Neural cell (in vitro differentiated cells): ENCODE data around the gene RNF103. TPM values are rescaled to one million over a fixed set of nuclear protein-coding genes. Genes with fewer than 3 reads are reported as not detected.

ENCODE experiments used
- H2AFZ ChIP-seq: fragments of 200-600, 300-800 bp; sonication (generic), shearing (Covaris generic); 2 replicates; pipeline ENCODE4 v1.6.0; 2014; ENCODE audit warnings: low read depth, mild to moderate bottlenecking, antibody characterized with exemption, low read length, moderate library complexity
- H3F3A ChIP-seq: fragments of 200-600 bp; shearing (Covaris generic); 2 replicates; pipeline ENCODE4 v1.6.1; 2016; ENCODE audit warnings: mild to moderate bottlenecking, moderate library complexity, mixed read lengths, antibody characterized with exemption, low read length; ENCODE audit not compliant: insufficient read depth, poor library complexity, severe bottlenecking
- H3K27ac ChIP-seq: fragments of 200-600, 300-800 bp; sonication (generic), shearing (Covaris generic); 2 replicates; pipeline ENCODE4 v1.5.1; 2014; ENCODE audit warnings: mild to moderate bottlenecking, low read length, moderate library complexity
- H3K27me3 ChIP-seq: fragments of 300-800, 200-600 bp; sonication (generic), shearing (Covaris generic); 2 replicates; pipeline ENCODE4 v1.6.0; 2014; ENCODE audit warnings: mild to moderate bottlenecking, low read depth, low read length, moderate library complexity; ENCODE audit not compliant: insufficient read depth
- H3K36me3 ChIP-seq: fragments of 300-800, 200-600 bp; sonication (generic), shearing (Covaris generic); 2 replicates; pipeline ENCODE4 v1.5.1; 2014; ENCODE audit warnings: mild to moderate bottlenecking, antibody characterized with exemption, low read length, moderate library complexity; ENCODE audit not compliant: insufficient read depth
- H3K4me2 ChIP-seq: fragments of 300-800, 200-600 bp; sonication (generic), shearing (Covaris generic); 2 replicates; pipeline ENCODE4 v1.6.0; 2014; ENCODE audit warnings: mild to moderate bottlenecking, low read length
- H3K4me3 ChIP-seq: fragments of 300-800, 200-600 bp; sonication (generic), shearing (Covaris generic); 2 replicates; pipeline ENCODE4 v1.5.1; 2014; ENCODE audit warnings: mild to moderate bottlenecking, low read length, moderate library complexity
- H3K79me2 ChIP-seq: fragments of 200-600 bp; shearing (Covaris generic); replicated peaks from 2 replicates; pipeline ENCODE4 v1.6.0; 2014; ENCODE audit warnings: mild to moderate bottlenecking, low read length, moderate library complexity; ENCODE audit not compliant: insufficient read depth
- H3K9ac ChIP-seq: fragments of 300-800, 200-600 bp; sonication (generic), shearing (Covaris generic); 2 replicates; pipeline ENCODE4 v1.6.1; 2016; ENCODE audit warnings: mild to moderate bottlenecking, low read length, mixed read lengths
- H3K9me2 ChIP-seq: fragments of 200-600 bp; shearing (Covaris generic); 2 replicates; pipeline ENCODE4 v1.6.1; 2016; ENCODE audit warnings: mild to moderate bottlenecking, low read length, mixed read lengths; ENCODE audit not compliant: insufficient read depth
- H3K9me3 ChIP-seq: fragments of 200-600, 300-800 bp; sonication (generic), shearing (Covaris generic); 2 replicates; pipeline ENCODE4 v1.6.1; 2016; ENCODE audit warnings: mild to moderate bottlenecking, mixed run types, low read length, moderate library complexity, mixed read lengths
- H4K20me1 ChIP-seq: fragments of 200-600 bp; shearing (Covaris generic); 2 replicates; pipeline ENCODE4 v1.6.1; 2016; ENCODE audit warnings: mild to moderate bottlenecking, mixed run types; ENCODE audit not compliant: insufficient read depth
- EP300 ChIP-seq: fragments of 450-650 bp; conservative IDR thresholded peaks from 2 replicates; pipeline ENCODE4 v1.6.1; 2014; ENCODE audit warnings: antibody characterized with exemption, mild to moderate bottlenecking, moderate library complexity; ENCODE audit not compliant: poor library complexity, severe bottlenecking
- EZH2 ChIP-seq: fragments of 200-600, 300-800 bp; shearing (Covaris generic), sonication (generic); IDR thresholded peaks from 2 replicates; pipeline ENCODE4 v1.6.1; 2014; ENCODE audit warnings: antibody characterized with exemption, low read length, borderline replicate concordance, mild to moderate bottlenecking; ENCODE audit not compliant: insufficient read depth, poor library complexity, severe bottlenecking
- MXI1 ChIP-seq: fragments of 450-650 bp; conservative IDR thresholded peaks from 2 replicates; pipeline ENCODE4 v1.6.1; 2014; ENCODE audit warnings: antibody characterized with exemption, mild to moderate bottlenecking; ENCODE audit not compliant: poor library complexity, severe bottlenecking
- POLR2AphosphoS5 ChIP-seq: IDR thresholded peaks from 2 replicates; pipeline ENCODE4 v1.6.1; 2012
- RAD21 ChIP-seq: fragments of 450-650 bp; conservative IDR thresholded peaks from 2 replicates; pipeline ENCODE4 v1.6.1; 2014; ENCODE audit warnings: antibody characterized with exemption, mild to moderate bottlenecking, moderate library complexity
- SMC3 ChIP-seq: fragments of 450-650 bp; conservative IDR thresholded peaks from 2 replicates; pipeline ENCODE4 v1.6.1; 2014; ENCODE audit warnings: antibody characterized with exemption, mild to moderate bottlenecking, moderate library complexity; ENCODE audit not compliant: poor library complexity
- TAF1 ChIP-seq: IDR thresholded peaks from 2 replicates; pipeline ENCODE4 v1.6.1; 2012; ENCODE audit warnings: low read depth
- polyA plus RNA-seq: library from polyadenylated mRNA; depleted of rRNA; stranded (reverse); fragments of >200 nt; gene quantifications from 2 replicates; pipeline ENCODE4 v1.2.3, GENCODE V29; 2014
- TF ChIP-seq, protein P1 (sequence below): IDR thresholded peaks from 2 replicates; pipeline ENCODE4 v1.6.1; 2012; ENCODE audit warnings: borderline replicate concordance
- TF ChIP-seq, protein P2 (sequence below): fragments of 450-650 bp; IDR thresholded peaks from 2 replicates; pipeline ENCODE4 v1.5.1; 2014; ENCODE audit warnings: antibody characterized with exemption, mild to moderate bottlenecking, moderate library complexity; ENCODE audit not compliant: poor library complexity, severe bottlenecking

The RNF103 gene
- polyA plus RNA-seq, 1 donor from 2014 or later: 24.1 TPM

DNA sequence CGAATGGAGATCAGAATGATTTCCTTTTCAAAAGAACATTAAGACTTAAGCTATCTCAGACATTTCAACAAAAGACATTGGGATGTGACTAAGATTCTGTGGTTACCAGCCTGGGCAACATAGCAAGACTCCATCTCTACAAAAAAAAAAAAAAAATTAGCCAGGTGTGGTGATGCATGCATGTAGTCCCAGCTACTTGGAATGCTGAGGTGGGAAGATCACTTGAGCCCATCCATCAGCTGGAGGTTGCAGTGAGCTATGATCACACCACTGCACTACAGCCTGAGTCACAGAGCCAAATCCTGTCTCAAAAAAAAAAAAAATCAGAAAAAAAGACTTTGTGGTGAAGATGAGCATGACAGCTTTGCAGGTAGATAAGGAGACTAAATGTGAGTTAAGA is 12.8 kb downstream of the RNF103 start:
- Histone ChIP-seq H3K27ac (no peak overlapping the region), H3F3A (no peaks in the 10 kb centered on the region), H3K79me2 (no peaks in the 10 kb centered on the region), H3K27me3 (no peaks in the 10 kb centered on the region), H3K9ac (no peak overlapping the region), H3K36me3 (peaks cover 9% of the 10 kb centered on the region), H3K4me3 (no peak overlapping the region), H3K4me2 (no peak overlapping the region), H2AFZ (no peak overlapping the region), H3K9me2 (no peaks in the 10 kb centered on the region), H3K9me3 (no peaks in the 10 kb centered on the region), H4K20me1 (no peaks in the 10 kb centered on the region)
- TF ChIP-seq EP300 (no peak), POLR2AphosphoS5 (no peak), MXI1 (no peak)

DNA sequence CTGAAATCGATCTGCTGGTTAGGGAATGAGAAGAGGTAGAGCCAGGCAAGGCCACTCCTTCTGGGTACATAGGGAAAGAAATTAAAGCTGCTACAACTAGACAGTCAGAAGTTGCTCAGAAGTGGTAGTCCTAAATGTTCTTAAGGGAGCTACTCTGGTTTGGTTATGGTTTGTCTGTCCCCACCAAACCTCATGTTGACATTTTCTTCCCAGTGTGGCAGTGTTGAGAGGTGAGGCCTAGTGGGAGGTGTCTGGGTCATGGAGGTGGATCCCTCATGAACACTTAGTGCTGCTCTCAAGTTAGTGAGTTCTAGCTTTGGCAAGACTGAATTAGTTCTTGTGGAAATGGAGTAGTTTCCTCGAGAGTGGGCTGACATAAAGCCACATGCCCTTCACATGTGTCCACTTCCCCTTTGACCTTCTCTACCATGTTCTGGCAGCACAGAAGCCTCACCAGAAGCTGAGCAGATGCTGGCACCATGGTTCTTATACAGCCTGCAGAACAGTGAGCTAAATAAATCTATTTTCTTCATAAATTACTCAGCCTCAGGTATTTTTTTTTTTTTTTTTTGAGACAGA is 14.7 kb downstream of the RNF103 start:
- H3F3A ChIP-seq: no peaks in the 10 kb centered on the region
- no peak overlapping the region for H2AFZ ChIP-seq
- no peak overlapping the region for H3K4me3 ChIP-seq
- peaks cover 9% of the 10 kb centered on the region for H3K36me3 ChIP-seq
- no peak for TF ChIP-seq SMC3
- TF ChIP-seq EZH2: no peak
- TF ChIP-seq POLR2AphosphoS5: no peak
- TF ChIP-seq, protein P1, sequence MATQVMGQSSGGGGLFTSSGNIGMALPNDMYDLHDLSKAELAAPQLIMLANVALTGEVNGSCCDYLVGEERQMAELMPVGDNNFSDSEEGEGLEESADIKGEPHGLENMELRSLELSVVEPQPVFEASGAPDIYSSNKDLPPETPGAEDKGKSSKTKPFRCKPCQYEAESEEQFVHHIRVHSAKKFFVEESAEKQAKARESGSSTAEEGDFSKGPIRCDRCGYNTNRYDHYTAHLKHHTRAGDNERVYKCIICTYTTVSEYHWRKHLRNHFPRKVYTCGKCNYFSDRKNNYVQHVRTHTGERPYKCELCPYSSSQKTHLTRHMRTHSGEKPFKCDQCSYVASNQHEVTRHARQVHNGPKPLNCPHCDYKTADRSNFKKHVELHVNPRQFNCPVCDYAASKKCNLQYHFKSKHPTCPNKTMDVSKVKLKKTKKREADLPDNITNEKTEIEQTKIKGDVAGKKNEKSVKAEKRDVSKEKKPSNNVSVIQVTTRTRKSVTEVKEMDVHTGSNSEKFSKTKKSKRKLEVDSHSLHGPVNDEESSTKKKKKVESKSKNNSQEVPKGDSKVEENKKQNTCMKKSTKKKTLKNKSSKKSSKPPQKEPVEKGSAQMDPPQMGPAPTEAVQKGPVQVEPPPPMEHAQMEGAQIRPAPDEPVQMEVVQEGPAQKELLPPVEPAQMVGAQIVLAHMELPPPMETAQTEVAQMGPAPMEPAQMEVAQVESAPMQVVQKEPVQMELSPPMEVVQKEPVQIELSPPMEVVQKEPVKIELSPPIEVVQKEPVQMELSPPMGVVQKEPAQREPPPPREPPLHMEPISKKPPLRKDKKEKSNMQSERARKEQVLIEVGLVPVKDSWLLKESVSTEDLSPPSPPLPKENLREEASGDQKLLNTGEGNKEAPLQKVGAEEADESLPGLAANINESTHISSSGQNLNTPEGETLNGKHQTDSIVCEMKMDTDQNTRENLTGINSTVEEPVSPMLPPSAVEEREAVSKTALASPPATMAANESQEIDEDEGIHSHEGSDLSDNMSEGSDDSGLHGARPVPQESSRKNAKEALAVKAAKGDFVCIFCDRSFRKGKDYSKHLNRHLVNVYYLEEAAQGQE: no peak
- no peak for TF ChIP-seq MXI1
- TF ChIP-seq, protein P2, sequence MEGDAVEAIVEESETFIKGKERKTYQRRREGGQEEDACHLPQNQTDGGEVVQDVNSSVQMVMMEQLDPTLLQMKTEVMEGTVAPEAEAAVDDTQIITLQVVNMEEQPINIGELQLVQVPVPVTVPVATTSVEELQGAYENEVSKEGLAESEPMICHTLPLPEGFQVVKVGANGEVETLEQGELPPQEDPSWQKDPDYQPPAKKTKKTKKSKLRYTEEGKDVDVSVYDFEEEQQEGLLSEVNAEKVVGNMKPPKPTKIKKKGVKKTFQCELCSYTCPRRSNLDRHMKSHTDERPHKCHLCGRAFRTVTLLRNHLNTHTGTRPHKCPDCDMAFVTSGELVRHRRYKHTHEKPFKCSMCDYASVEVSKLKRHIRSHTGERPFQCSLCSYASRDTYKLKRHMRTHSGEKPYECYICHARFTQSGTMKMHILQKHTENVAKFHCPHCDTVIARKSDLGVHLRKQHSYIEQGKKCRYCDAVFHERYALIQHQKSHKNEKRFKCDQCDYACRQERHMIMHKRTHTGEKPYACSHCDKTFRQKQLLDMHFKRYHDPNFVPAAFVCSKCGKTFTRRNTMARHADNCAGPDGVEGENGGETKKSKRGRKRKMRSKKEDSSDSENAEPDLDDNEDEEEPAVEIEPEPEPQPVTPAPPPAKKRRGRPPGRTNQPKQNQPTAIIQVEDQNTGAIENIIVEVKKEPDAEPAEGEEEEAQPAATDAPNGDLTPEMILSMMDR: no peak
- no peak for TF ChIP-seq RAD21
- TF ChIP-seq EP300: no peak
- no peak for TF ChIP-seq TAF1
- H3K27ac ChIP-seq: no peak overlapping the region
- no peaks in the 10 kb centered on the region for H4K20me1 ChIP-seq
- H3K9ac ChIP-seq: no peak overlapping the region
- no peaks in the 10 kb centered on the region for H3K79me2 ChIP-seq
- H3K4me2 ChIP-seq: no peak overlapping the region
- no peaks in the 10 kb centered on the region for H3K9me3 ChIP-seq
- H3K27me3 ChIP-seq: no peaks in the 10 kb centered on the region
- H3K9me2 ChIP-seq: no peaks in the 10 kb centered on the region

DNA sequence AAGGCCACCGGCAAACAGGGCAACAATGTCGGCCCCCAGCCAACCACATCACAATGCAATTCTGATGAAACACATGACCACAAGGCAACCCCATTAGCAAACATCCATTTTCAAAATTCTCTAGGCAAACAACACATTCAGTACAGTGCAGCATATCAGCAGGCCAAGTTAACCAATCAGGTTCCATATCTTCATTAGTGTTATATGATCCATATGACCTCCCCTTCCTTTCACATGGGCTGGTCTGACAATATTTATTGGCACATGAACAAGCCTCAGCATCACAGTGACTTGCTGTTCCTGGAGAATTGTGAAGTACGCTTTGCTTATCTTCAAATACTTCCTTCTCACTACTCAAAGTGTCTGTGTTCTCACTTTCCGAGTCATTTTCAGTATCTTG is 19.8 kb downstream of the RNF103 start:
- no peak overlapping the region for H2AFZ ChIP-seq
- H4K20me1 ChIP-seq: no peaks in the 10 kb centered on the region
- H3K9me2 ChIP-seq: no peaks in the 10 kb centered on the region
- H3F3A ChIP-seq: no peaks in the 10 kb centered on the region
- H3K4me3 ChIP-seq: no peak overlapping the region
- H3K36me3 ChIP-seq: no peaks in the 10 kb centered on the region
- H3K79me2 ChIP-seq: no peaks in the 10 kb centered on the region
- no peak overlapping the region for H3K9ac ChIP-seq
- no peaks in the 10 kb centered on the region for H3K27me3 ChIP-seq
- H3K9me3 ChIP-seq: no peaks in the 10 kb centered on the region
- no peak overlapping the region for H3K4me2 ChIP-seq
- no peak for TF ChIP-seq MXI1
- TF ChIP-seq EP300: no peak
- TF ChIP-seq, protein P1: no peak
- TF ChIP-seq, protein P2: no peak
- TF ChIP-seq POLR2AphosphoS5: no peak
- TF ChIP-seq TAF1: no peak
- TF ChIP-seq RAD21: no peak
- no peak for TF ChIP-seq EZH2
- no peak for TF ChIP-seq SMC3
- H3K27ac ChIP-seq: no peak overlapping the region
